ENCODE measurements around the gene AGO4. TPM values are rescaled to one million over a fixed set of nuclear protein-coding genes. Genes with fewer than 3 reads are reported as not detected.
"Not testable (repeated sequence)": the region's sequence is repeated elsewhere in the genome, so short reads cannot be mapped to it uniquely, and the experiment has no call there.

Gene AGO4
- total RNA-seq, 4 donors from 2014 or later, result 10.8 to 23.6 (median 17.7) TPM

- Histone ChIP-seq H3K4me3 (no peak overlapping the region), H3K9me3 (no peaks in the 10 kb centered on the region), H3K27ac (no peak overlapping the region), H3K27me3 (no peaks in the 10 kb centered on the region), H3K36me3 (no peaks in the 10 kb centered on the region), H3K4me1 (no peaks in the 10 kb centered on the region)
- DNase-seq, result no peak
- no peak for TF ChIP-seq POLR2A (IDR thresholded peaks at IDR 0.05)
- intact Hi-C loops (cut with DNase I; ENCODE audit: low total_unique reads), result no loop called here
Observed at GRCh38 chr1:35783055-35783583, 24.7 kb upstream of the AGO4 start.

GRCh38 chr1:35784364-35784763 is 23.5 kb upstream of the AGO4 start:
- H3K4me1 ChIP-seq; H3K27ac ChIP-seq; H3K36me3 ChIP-seq; H3K4me3 ChIP-seq; intact Hi-C loops (cut with DNase I; ENCODE audit: low total_unique reads); H3K9me3 ChIP-seq; H3K27me3 ChIP-seq; DNase-seq: not testable (repeated sequence)

- no peak for DNase-seq
- intact Hi-C loops (cut with DNase I; ENCODE audit: low total_unique reads), result no loop called here
- no peaks in the 10 kb centered on the region for H3K36me3 ChIP-seq
- no peak overlapping the region for H3K4me3 ChIP-seq
- TF ChIP-seq CTCF (IDR thresholded peaks at IDR 0.05), result no peak
- TF ChIP-seq POLR2A (IDR thresholded peaks at IDR 0.05), result no peak
- no peak overlapping the region for H3K27ac ChIP-seq
- H3K9me3 ChIP-seq, result no peaks in the 10 kb centered on the region
- H3K4me1 ChIP-seq, result no peaks in the 10 kb centered on the region
- no peaks in the 10 kb centered on the region for H3K27me3 ChIP-seq
Observed at GRCh38 chr1:35788139-35788538, 19.7 kb upstream of the AGO4 start.

- Histone ChIP-seq H3K27ac (no peak overlapping the region), H3K4me1 (no peaks in the 10 kb centered on the region), H3K4me3 (no peak overlapping the region), H3K9me3 (no peaks in the 10 kb centered on the region), H3K36me3 (no peaks in the 10 kb centered on the region), H3K27me3 (no peaks in the 10 kb centered on the region)
- DNase-seq, result no peak
- intact Hi-C loops (cut with DNase I; ENCODE audit: low total_unique reads), result no loop called here
- TF ChIP-seq POLR2A (IDR thresholded peaks at IDR 0.05), result no peak
- TF ChIP-seq CTCF (IDR thresholded peaks at IDR 0.05), result no peak
Observed at GRCh38 chr1:35790670-35791069, 17.1 kb upstream of the AGO4 start.

GRCh38 chr1:35795295-35795694 is 12.5 kb upstream of the AGO4 start:
- Histone ChIP-seq H3K36me3 (no peaks in the 10 kb centered on the region), H3K4me1 (no peaks in the 10 kb centered on the region), H3K9me3 (no peaks in the 10 kb centered on the region), H3K27ac (no peak overlapping the region), H3K4me3 (no peak overlapping the region), H3K27me3 (no peaks in the 10 kb centered on the region)
- no peak for DNase-seq
- intact Hi-C loops (cut with DNase I; ENCODE audit: low total_unique reads), result no loop called here
- TF ChIP-seq CTCF (IDR thresholded peaks at IDR 0.05), result no peak
- no peak for TF ChIP-seq POLR2A (IDR thresholded peaks at IDR 0.05)

GRCh38 chr1:35797380-35797779 is 10.4 kb upstream of the AGO4 start:
- DNase-seq, result no peak
- H3K36me3 ChIP-seq, result no peaks in the 10 kb centered on the region
- H3K27ac ChIP-seq, result no peak overlapping the region
- no peaks in the 10 kb centered on the region for H3K27me3 ChIP-seq
- no peak overlapping the region for H3K4me3 ChIP-seq
- H3K4me1 ChIP-seq, result no peaks in the 10 kb centered on the region
- H3K9me3 ChIP-seq, result no peaks in the 10 kb centered on the region
- intact Hi-C loops (cut with DNase I; ENCODE audit: low total_unique reads), result no loop called here
- TF ChIP-seq CTCF (IDR thresholded peaks at IDR 0.05) (no peak), POLR2A (IDR thresholded peaks at IDR 0.05) (no peak)

GRCh38 chr1:35798019-35798418 is 9.8 kb upstream of the AGO4 start:
- H3K27me3 ChIP-seq; intact Hi-C loops (cut with DNase I; ENCODE audit: low total_unique reads): not testable (repeated sequence)

GRCh38 chr1:35800167-35800887 is 7.5 kb upstream of the AGO4 start:
- H3K9me3 ChIP-seq; H3K4me1 ChIP-seq; intact Hi-C loops (cut with DNase I; ENCODE audit: low total_unique reads); H3K36me3 ChIP-seq; H3K4me3 ChIP-seq; H3K27ac ChIP-seq; H3K27me3 ChIP-seq; DNase-seq: not testable (repeated sequence)

More at GRCh38 chr1:35798019-35798418, 9.8 kb upstream of the AGO4 start:
- not testable (repeated sequence) for H3K36me3 ChIP-seq, H3K4me1 ChIP-seq, H3K4me3 ChIP-seq, DNase-seq, H3K9me3 ChIP-seq, H3K27ac ChIP-seq

All from uterus (tissue), 4 donors.